HG03025 (cell line): ENCODE measurements around the gene HEATR5B.
A peak's percentile ranks its signal among the peaks of the same experiment; 100 is the strongest.

Source experiments
- ATAC-seq: cut with Tn5 transposase; IDR thresholded peaks from one replicate; pipeline ENCODE4 v1.9.1; 2021; ENCODE audit warnings: mild to moderate bottlenecking, moderate library complexity; ENCODE audit not compliant: unreplicated experiment, low FRiP score

The HEATR5B gene

DNA sequence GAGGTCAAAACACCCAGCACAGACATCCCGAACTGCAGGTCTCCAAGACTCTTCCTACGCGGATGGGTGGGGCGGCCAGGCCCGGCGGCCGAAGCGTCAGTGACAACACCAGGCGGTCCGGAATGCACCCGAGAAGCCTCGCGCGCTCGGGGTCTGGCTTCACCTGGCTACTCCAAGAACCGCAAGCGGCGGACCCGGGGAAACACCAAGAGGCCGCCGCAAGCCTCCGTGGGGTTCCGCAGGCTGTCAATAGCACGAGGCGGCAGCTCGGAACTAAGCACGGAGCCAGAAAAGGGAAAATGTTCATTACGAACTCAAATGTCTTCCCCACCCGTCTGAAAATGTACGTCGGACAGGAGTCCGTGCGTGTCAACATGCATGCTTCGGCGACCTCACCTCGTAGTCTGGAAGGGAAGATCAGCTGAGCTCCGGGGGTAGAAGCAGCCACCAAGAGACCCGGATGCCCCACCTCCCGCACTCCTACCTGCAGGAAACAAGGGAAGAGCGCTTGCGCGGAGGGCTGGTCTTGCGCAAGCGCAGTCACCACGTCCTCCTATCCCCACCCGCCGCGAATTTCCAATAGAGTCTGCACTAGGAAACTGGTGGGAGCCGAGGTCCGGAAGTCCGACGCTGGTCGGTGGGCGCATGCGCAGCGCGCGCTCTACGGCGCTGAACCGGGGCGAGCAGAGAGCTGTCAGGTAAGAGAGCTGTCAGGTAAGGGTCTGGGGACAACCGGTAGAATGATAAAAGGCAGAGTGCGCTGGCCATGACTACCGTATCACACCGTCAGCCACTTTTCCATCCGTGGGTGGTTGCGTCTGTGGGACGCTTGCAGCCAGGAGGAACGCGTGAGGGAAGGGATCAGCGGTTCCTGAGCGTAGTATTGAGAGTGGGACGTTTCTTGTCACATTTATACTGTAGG is at the start of gene HEATR5B, which contains the start of gene GPATCH11:
TSS of gene HEATR5B (minus strand) at position 500 of the 922 bp plus-strand sequence. CDS start 958 bp downstream, outside the sequence.
TSS of gene GPATCH11 (plus strand) at position 646 of the 922 bp plus-strand sequence. CDS start 3,864 bp downstream, outside the sequence.
- peak; percentile 81 for ATAC-seq

DNA sequence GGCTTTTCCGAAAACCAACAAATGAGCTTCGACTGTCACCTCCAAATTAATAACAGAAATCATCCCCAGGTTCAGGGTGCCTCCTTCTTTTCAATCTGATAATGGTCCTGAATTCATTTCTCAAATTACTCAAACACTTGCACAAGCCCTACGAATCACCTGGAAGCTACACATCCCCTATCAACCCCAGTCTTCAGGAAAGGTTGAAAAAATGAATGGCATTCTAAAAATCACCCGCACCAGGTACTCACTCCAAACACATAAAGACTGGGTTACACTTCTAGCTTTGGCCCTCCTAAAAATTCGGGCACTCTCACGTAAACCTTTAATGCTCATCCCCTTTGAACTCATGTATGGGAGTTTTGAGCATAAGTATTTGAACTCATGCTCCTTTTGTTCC is 48.7 kb upstream of the HEATR5B start:
- no peak for ATAC-seq

DNA sequence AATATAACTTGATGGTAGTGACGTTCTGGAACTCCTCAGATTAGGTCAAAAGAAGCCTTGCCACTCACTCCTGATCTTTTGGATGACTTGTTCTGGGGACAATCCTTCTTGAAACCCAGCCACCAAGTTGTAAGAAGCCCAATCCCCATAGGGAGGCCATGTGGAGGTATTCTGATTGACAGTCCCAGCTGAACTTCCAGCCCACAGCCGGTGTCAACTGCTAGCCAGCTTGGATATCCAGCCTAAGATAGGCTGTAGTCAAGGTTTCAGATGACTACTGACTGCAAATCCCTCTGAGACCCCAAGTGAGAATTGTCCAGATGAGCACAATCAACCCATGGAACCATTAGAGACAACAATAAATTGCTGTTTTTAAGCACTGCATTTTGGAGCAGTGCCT is 41.2 kb upstream of the HEATR5B start:
- no peak for ATAC-seq

DNA sequence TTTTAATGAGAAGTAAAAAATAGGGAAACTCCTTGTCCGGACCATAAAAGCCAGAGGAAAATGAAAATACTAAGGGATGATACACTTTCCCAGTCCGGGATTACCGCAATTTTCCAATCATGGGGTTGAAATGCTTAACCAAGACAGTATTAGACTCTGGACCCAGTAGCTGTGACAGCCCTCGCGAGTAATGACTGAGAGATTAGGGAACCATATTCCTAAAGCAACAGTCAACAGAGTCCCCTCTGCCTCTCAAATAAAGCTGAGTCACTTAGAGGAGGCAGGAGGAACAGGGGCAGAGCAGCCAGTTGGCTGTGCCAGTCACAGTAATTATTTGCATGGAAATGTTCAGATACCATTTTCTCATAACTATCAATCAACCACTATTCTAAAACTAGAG is 35.0 kb upstream of the HEATR5B start:
- ATAC-seq = no peak

DNA sequence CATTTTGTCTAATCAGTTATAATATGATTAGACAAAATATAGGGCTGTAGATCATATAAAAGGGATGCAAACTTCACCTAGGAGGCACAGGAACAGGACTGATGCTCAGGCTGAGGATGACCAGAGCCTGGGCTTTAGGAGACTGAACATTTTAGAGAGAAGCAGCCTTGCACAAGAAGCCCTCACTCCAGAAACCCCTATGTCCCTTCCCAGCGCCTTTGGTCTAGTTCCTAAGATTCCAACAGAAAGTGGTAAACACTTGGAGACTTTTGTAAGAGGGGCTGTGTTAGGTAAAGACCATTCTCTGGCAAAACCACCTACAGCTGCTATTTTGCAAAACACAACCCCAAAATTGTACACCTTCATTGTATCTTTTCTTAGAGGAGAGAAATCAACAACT is 33.4 kb upstream of the HEATR5B start:
- ATAC-seq = no peak

DNA sequence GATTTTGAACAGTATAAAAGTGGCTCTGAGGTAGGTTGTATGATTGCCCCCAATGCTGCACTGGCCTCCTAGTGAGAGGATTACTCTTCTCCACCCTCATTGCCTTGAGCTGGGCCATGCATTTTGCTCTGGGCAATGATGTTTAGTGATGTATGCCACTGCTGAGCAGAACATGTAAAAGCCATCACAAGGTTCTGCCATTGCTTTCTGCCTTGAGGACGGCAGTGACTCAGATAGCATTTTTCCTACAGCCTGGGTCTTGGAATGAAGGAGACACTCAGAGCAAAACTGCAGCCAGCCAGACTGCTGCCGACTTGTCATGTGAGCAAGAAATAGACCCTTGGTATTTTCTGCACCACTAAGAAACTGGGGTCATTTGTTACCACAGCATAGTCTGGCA is 27.8 kb upstream of the HEATR5B start:
- ATAC-seq = no peak

DNA sequence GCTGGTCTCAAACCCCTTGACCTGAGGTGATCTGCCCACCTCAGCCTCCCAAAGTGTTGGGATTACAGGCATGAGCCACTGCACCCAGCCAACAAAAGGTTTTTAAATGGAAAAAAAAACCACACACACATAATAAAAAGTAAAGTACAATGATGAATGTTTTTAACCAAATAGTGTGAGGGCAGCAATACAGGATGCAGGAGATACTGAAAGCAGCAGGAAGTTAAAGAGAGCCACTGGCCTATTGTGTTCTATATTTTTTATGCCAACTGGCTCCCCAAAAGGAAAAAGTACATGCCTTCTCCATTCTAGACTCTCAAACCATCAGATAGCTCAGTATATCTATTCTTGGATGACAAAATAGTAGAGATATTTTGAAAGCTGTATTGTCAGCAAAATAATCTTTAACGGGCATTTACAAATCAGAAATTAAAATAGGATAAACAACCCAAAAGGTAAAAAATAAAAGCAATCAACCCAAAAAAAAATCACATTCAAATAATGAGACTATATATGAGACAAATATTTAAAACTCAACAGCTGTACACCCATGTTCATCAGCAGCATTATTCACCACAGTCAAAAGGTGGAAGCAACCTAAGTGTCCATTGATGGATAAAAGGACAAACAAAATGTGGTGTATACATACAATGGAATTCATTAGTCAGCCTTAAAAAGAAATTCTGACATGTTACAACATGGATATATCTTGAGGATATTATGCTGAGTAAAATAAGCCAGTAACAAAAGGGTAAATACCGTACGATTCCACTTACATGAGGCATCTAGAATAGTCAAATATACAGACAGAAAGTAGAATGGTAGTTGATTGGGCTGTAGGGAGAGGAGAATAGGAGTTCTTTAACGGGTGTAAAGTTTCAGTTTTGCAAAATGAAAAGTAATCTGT is 26.4 kb upstream of the HEATR5B start:
- no peak for ATAC-seq

DNA sequence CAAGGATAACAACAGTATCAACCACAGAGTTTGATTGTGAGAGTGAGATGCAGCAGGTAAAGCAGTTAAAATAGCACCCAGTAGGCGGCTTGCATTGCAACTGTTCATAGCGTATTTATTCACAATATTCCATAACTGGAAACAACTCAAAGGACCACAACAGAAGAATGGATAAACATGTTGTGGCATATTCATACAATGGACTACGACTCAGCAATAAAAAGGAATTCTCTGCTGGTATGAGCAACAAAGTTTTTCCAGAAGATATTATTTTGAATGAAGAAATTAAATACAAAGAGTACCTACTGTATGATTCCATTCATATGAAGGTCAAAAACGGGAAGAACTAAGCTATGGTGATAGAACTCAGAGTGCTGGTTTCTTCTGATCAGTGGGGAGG is 25.4 kb upstream of the HEATR5B start:
- ATAC-seq = no peak

DNA sequence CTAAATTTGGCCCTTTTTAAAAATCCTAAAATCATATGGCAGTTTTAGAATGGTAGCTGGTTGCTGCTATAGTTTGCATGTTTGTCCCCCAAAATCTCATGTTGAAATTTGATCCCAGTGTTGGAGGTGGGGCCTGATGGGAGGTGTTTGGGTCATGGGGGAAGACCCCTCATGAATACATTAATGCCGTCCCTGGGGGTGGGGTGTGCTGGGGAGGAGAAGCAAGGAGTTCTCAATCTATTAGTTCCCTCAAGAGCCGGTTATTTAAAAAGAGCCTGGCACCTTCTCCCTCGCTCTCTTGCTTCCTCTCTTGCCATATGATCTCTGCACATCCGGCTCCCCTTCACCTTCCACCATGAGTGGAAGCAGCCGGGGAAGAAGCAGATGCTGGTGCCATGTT is 21.0 kb upstream of the HEATR5B start:
- no peak for ATAC-seq

DNA sequence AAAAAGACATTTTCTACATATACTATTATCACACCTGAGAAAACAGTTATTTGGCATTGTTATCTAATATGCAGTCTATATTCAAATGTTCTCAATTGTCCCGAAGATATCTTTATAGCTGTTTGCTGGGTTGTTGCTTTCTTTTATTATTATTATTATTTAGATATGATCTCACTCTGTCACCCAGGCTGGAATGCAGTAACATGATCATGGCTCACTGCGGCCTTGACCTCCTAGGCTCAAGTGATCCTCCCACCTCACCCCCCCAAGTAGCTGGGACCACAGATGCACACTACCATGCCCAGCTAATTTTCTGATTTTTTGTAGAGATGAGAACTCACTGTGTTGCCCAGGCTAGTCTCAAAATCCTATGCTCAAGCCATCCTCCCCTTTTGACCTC is 20.0 kb upstream of the HEATR5B start:
- no peak for ATAC-seq

DNA sequence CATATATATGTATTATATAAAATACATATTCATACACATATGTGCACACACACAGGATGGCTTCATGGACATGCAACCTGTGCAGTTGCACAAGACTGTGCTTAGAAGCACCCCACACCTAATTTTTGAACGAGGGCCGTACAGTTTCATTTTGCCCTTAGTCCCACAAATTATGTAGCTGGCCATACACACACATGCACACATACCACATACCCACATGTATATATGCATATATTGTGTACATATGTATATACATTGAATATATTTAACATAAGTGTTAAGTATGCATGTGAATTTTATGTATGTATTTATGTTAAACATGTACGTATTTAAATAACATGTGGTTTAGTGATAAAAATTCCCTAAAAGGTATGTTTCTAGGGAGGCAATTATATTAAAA is 18.4 kb upstream of the HEATR5B start:
- no peak for ATAC-seq

DNA sequence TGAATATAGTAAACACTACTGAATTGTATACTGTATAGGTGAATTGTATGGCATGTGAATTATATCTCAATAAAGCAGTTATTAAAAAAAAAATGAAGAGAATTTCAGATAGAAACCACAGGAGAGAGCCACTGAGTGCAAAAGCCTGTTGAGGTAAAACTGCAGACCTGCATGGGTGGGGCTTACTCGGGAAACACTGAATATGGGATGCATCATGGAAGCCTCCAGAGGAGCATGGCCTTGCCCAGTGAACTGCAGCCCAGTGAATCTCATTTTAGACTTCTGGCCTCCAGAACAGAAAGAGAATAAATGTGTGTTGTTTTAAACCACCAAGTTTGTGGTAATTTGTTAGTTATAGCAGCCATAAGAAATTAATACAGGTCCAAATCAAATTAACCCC is 15.9 kb upstream of the HEATR5B start:
- ATAC-seq = no peak

DNA sequence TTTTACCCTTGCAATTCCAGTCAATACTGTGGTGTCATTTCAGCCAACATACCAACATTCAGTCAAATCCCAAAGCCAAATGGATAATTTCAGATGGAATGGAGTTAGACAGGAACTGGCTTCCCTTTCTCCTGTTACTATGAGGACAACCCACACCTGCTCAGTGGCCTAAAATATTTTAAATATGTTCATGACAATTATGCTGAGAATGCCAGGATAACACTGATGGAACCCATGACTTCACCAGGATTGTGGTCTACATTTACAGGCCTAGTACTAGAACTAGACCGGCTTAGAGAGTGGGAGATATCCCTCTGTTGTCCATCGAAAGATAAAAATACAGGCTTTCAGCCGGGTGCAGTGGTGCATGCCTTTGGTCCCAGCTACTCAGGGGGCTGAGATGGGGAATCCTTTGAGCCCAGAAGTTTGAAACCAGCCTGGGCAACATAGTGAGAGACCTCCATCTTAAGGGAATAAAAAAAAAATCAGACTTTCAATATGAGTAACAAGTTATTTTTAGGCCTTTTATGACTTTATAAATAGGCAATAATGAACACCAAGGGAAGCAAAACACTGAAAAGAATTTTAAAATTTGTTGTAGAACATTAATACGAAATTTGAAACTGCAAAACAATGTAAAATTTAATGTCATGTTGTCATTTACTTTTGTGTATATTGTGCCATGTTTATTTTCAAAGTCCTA is 14.4 kb upstream of the HEATR5B start:
- ATAC-seq = no peak

DNA sequence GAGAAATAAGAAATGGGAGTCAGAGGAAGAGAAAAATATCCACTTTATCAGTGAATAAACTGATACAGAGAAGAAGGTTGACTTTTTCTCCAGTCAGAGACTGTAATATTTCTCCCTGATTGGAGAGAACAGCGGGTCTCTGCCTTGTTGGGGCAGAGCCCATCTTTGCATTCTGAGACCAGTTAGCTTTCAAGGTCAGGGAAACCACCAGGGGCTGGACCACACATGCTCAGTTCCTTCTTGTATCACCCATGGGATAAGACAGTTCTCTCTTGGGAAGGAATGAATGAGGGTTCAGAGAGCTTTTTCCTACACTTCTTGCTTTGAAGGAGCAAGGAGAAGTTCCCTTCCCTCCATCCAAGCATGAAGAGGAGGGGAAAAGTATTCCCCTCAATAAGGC is 12.4 kb upstream of the HEATR5B start:
- ATAC-seq = no peak

DNA sequence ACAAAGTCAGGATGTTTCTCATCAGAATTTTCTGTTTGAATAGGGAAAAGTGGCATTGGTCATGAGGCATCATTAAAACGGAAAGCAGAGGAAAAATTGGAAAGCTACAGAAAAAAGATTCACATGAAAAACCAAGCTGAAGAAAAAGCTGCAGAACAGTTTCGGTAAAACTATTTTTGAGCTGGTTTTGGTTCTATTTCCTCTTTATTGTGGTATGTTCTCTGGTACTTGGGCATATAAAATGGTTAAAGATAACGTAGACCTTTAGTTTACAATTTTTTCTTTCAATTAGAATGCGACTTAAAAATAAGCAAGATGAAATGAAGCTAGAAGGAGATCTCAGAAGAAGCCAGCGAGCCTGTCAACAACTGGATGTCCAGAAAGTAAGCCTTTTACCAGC is 7.7 kb upstream of the HEATR5B start:
- peak; percentile 40 for ATAC-seq

DNA sequence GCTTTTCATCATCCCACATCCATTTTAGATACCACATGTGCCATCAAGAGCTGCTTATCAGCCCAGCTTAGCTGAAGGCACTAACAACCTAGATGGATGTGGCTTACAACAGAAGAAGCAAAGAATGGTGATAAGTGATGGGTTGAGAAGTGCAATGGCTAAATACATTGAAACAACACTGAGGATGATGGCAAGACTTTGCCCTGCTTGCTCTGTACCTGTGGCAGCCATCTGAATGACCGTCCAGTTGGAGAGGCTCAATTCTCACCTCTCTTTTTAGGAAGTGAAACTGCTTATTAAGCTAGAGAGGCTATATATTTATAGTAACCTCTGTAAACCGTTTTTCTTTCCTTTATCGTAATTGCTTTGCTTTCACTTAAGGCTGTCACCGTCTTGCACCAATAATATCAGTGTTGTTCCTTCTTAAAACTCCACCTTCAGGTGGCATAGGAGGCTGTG is 5.9 kb upstream of the HEATR5B start:
- peak; percentile 76 for ATAC-seq

DNA sequence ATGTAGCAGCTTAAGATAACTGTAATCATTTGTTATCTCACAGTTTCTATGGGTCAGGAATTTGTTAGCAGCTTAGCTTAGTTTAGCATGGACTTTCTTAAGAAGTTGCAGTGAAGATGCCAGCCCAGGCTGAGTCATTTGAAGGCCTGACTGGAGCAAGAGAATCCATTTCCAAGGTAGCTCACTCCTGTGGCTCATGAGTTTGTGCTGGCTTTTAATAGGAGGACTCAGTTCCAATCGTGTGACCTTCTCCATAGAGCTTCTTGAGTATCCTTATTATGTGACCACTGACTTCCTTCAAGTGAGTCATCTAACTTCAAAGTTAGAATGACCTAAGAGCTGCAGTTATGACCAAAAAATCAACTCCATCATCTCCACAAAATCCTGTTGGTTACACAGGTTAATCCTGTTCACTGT is 1.6 kb upstream of the HEATR5B start:
- no peak for ATAC-seq

DNA sequence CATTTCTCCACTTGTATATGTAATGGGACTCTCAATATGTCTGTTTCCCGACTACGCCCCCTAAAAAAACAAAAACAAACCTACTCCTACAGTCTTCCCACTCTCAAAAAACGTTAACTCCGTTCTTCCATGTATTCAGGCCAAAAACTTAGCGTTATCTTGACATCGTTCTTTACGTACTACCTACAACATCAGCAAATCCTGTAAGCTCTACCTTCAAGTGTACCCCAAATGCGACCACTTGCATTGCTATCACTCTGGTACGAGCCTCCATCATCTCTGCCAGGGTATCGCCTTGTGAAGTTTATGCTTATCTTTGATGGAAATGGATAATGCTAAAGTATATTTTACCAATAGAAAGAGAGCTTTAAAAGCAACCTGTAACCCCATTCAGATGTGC is 625 bp upstream of the HEATR5B start:
- ATAC-seq = no peak

DNA sequence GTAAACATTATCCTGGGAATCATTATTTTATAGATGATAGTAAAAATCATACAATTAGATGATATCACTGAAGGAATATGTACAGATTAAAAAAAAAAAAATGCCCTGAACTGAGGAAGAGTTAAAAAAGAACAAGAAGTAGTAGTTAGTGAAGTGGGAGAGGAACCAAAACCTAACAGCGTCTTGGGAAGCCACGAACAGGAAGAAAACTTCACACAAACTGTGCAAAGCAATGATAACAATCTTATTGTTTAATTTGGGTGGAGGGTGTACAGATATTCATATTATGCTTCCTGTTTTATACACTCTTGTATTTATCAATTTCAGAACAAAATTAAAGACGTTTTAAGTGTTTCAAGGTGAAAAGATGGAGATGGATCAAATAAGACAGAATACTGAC is 3.5 kb downstream of the HEATR5B start:
- no peak for ATAC-seq

DNA sequence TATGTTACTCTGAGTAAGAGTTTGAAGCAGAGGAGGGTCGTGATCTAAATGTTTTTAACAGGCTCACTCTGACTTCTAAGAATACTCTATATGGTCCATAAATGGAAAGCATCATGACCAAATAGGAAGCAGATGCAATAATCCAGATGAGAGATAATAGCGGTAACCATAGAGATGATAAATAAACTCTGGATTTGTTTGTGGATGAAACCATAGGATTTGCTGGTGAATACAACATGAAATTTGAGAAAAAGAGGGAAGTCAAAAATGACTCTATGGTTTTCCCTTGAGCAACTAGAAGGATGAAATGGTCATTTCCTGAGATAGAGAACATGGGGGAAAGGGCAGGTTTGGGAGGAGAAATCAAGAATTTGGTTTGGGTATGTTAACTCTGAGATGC is 3.9 kb downstream of the HEATR5B start:
- no peak for ATAC-seq

DNA sequence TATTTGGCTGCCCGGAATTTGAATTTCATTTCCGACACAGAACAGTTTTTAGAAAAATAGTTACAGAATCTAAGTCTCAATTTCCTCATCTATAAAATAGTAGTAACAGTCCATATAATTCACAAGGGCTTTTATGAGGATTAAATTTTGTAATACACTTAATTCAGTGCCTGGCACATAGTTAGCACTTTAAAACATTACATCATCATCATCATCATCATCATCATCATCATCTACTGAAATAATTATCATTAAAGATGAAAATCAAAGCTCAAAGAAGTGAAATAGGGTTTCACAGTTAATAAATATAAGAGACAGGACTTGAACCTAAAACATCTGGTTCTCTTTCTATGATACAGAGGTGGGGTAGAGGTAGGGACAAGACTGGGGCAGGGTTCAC is 13.2 kb downstream of the HEATR5B start:
- ATAC-seq = no peak
